Activated naive CD8-positive, alpha-beta T cell treated with anti-CD3 and anti-CD28 coated beads, Interleukin-2, amount 10 ng/mL, durations not matched to agents 7 days and 5 days (primary cell): Measurements from ENCODE around the gene AHI1. TPM values are rescaled to one million over a fixed set of nuclear protein-coding genes. Genes with fewer than 3 reads are reported as not detected.

Experiments used
- ATAC-seq: fragments of 150-1000 bp; cut with Tn5 transposase; one replicate; pipeline ENCODE4 v1.10.0; 2021; ENCODE audit warnings: low read depth, moderate library complexity
- POLR2A ChIA-PET: fragments of 350-600 bp; sonication (Branson Sonifier 250); formaldehyde crosslinking; loops from one replicate; lab custom pipeline; 2021; ENCODE audit warnings: antibody characterized with exemption; lab: Charles Lee
- DNase-seq: peaks from one replicate; pipeline ENCODE4 v3.0.0; 2021
- H3K27ac Mint-ChIP-seq: one replicate; pipeline ENCODE4 v1.8.0; 2022; ENCODE audit warnings: mild to moderate bottlenecking, mixed read lengths
- H3K27me3 Mint-ChIP-seq: one replicate; pipeline ENCODE4 v1.8.0; 2022; ENCODE audit warnings: mild to moderate bottlenecking, moderate library complexity, mixed read lengths
- H3K36me3 Mint-ChIP-seq: one replicate; pipeline ENCODE4 v1.8.0; 2021; ENCODE audit warnings: mild to moderate bottlenecking, mixed read lengths
- H3K4me1 Mint-ChIP-seq: one replicate; pipeline ENCODE4 v1.8.0; 2021; ENCODE audit warnings: mixed read lengths
- H3K4me3 Mint-ChIP-seq: one replicate; pipeline ENCODE4 v1.8.0; 2022; ENCODE audit warnings: mild to moderate bottlenecking, moderate library complexity, mixed read lengths
- H3K9me3 Mint-ChIP-seq: one replicate; pipeline ENCODE4 v1.8.0; 2021; ENCODE audit warnings: mixed read lengths
- microRNA-seq: library from miRNA; unstranded; fragments of <30 nt; microRNA quantifications from one replicate; pipeline ENCODE4 v1.2.0, GENCODE V29; 2022
- total RNA-seq, 2 experiments: library from RNA; stranded (reverse); gene quantifications; one replicate each; pipeline ENCODE4 v1.2.3, GENCODE V29; 2021

Gene AHI1
- total RNA-seq, 2 experiments from 2014 or later, result 19.9 to 21.4 TPM

GRCh38 chr6:135233686-135234491 is 263.7 kb downstream of the AHI1 start:
- Mint-ChIP-seq H3K36me3 (no peaks in the 10 kb centered on the region), H3K4me3 (no peak overlapping the region), H3K4me1 (peaks cover 19% of the 10 kb centered on the region), H3K27ac (no peak overlapping the region), H3K27me3 (no peaks in the 10 kb centered on the region), H3K9me3 (no peaks in the 10 kb centered on the region)
- POLR2A ChIA-PET, result no interaction called here
- no peak for DNase-seq
- ATAC-seq, result no peak

Small RNA genes lying within 50 kb of the gene (microRNA-seq; reads per million reads assigned to microRNA genes)
- not detected for gene MIR548A2
